HG03064 (cell line): ENCODE data around the gene PARP8.
A peak's percentile ranks its signal among the peaks of the same experiment; 100 is the strongest.
"Not testable (repeated sequence)": the region's sequence is repeated elsewhere in the genome, so short reads cannot be mapped to it uniquely, and the experiment has no call there.

ENCODE experiments used
- ATAC-seq: cut with Tn5 transposase; IDR thresholded peaks from one replicate; pipeline ENCODE4 v1.9.1; 2021; ENCODE audit warnings: low read depth; ENCODE audit not compliant: unreplicated experiment

The PARP8 gene

GRCh38 chr5:50666261-50667022 lies at the start of gene PARP8:
TSS of gene PARP8 (plus strand) at chr5:50666637. CDS start at chr5:50667096, 459 bp downstream.
- ATAC-seq = no peak

- no peak for ATAC-seq
These were observed 42.8 kb upstream of the PARP8 start for GRCh38 chr5:50623666-50624065.

- ATAC-seq = not testable (repeated sequence)
These were observed 31.6 kb upstream of the PARP8 start for GRCh38 chr5:50634866-50635265.

GRCh38 chr5:50637576-50637975 lies 28.9 kb upstream of the PARP8 start:
- not testable (repeated sequence) for ATAC-seq

GRCh38 chr5:50646591-50646990 lies 19.8 kb upstream of the PARP8 start:
- no peak for ATAC-seq

GRCh38 chr5:50647726-50648125 lies 18.7 kb upstream of the PARP8 start:
- no peak for ATAC-seq

GRCh38 chr5:50653946-50654345 lies 12.5 kb upstream of the PARP8 start:
- peak; percentile 95 for ATAC-seq

- ATAC-seq = no peak
These were observed 11.2 kb upstream of the PARP8 start for GRCh38 chr5:50655067-50655809.

GRCh38 chr5:50655810-50656205 lies 10.6 kb upstream of the PARP8 start:
- no peak for ATAC-seq

- ATAC-seq = no peak
These were observed 9.4 kb upstream of the PARP8 start for GRCh38 chr5:50657044-50657443.

- ATAC-seq = no peak
These were observed 8.2 kb upstream of the PARP8 start for GRCh38 chr5:50658246-50658645.

GRCh38 chr5:50663636-50664035 lies 2.8 kb upstream of the PARP8 start:
- ATAC-seq = no peak

- no peak for ATAC-seq
These were observed 1.3 kb upstream of the PARP8 start for GRCh38 chr5:50665091-50665490.

GRCh38 chr5:50665761-50666202 lies 655 bp upstream of the PARP8 start:
- not testable (repeated sequence) for ATAC-seq

GRCh38 chr5:50667023-50667652 lies 701 bp downstream of the PARP8 start:
- peak; percentile 50 for ATAC-seq

- ATAC-seq = peak; percentile 78
These were observed 1.5 kb downstream of the PARP8 start for GRCh38 chr5:50667653-50668595.

GRCh38 chr5:50668636-50669035 lies 2.2 kb downstream of the PARP8 start:
- ATAC-seq = not testable (repeated sequence)

GRCh38 chr5:50672663-50673062 lies 6.2 kb downstream of the PARP8 start:
- ATAC-seq = no peak

GRCh38 chr5:50673444-50673843 lies 7.0 kb downstream of the PARP8 start:
- ATAC-seq = not testable (repeated sequence)

- ATAC-seq = no peak
These were observed 8.9 kb downstream of the PARP8 start for GRCh38 chr5:50675385-50675784.
